OCI-LY7 (cell line): Measurements from ENCODE around the gene ZNF827. TPM values are rescaled to one million over a fixed set of nuclear protein-coding genes. Genes with fewer than 3 reads are reported as not detected.

Experiments used
- BruUV-seq: library from RNA; stranded (reverse); fragments of 400-500 nt; replicated peaks from 2 replicates; lab custom pipeline; 2021; lab: Mats Ljungman, UMichigan
- CTCF ChIA-PET: fragments of 300-600 bp; sonication (Branson Sonifier 250); formaldehyde crosslinking; loops from one replicate; lab custom pipeline; 2022; ENCODE audit warnings: antibody characterized with exemption; ENCODE audit not compliant: unreplicated experiment; lab: Charles Lee
- POLR2A ChIA-PET: fragments of 300-600 bp; sonication (Branson Sonifier 250); formaldehyde crosslinking; loops from one replicate; lab custom pipeline; 2022; ENCODE audit warnings: antibody characterized with exemption; lab: Charles Lee
- DNase-seq: peaks from one replicate; pipeline ENCODE4 v3.0.0-alpha.2; 2015; ENCODE audit warnings: low spot score
- H2AFZ ChIP-seq: fragments of 200-600 bp; sonication (generic), shearing (Covaris generic); 2 replicates; pipeline ENCODE4 v1.6.1; 2014; ENCODE audit warnings: mild to moderate bottlenecking, antibody characterized with exemption, low read length, moderate library complexity
- H3K27ac ChIP-seq: fragments of 200-600 bp; sonication (generic); 2 replicates; pipeline ENCODE4 v1.5.1; 2014; ENCODE audit warnings: mixed run types, low read depth, mild to moderate bottlenecking, moderate library complexity, low read length, inconsistent platforms; ENCODE audit not compliant: poor library complexity, severe bottlenecking
- H3K36me3 ChIP-seq: fragments of 200-600 bp; sonication (generic); 2 replicates; pipeline ENCODE4 v1.6.1; 2014; ENCODE audit warnings: mild to moderate bottlenecking, antibody characterized with exemption, low read length, moderate library complexity, mixed read lengths; ENCODE audit not compliant: insufficient read depth
- H3K4me1 ChIP-seq: fragments of 200-600 bp; sonication (generic); 2 replicates; pipeline ENCODE4 v1.5.1; 2014; ENCODE audit warnings: mild to moderate bottlenecking, low read length; ENCODE audit not compliant: insufficient read depth, poor library complexity, severe bottlenecking
- H3K4me2 ChIP-seq: fragments of 200-600 bp; sonication (generic); 2 replicates; pipeline ENCODE4 v1.6.1; 2014; ENCODE audit warnings: mild to moderate bottlenecking, low read length
- H3K4me3 ChIP-seq: fragments of 200-600 bp; sonication (generic); 2 replicates; pipeline ENCODE4 v1.5.1; 2014; ENCODE audit warnings: mild to moderate bottlenecking, low read depth, low read length; ENCODE audit not compliant: poor library complexity, severe bottlenecking
- H3K79me2 ChIP-seq: fragments of 200-600 bp; sonication (generic); 2 replicates; pipeline ENCODE4 v1.6.1; 2016; ENCODE audit warnings: low read depth, mild to moderate bottlenecking, low read length, moderate library complexity, mixed read lengths; ENCODE audit not compliant: insufficient read depth
- H3K9me2 ChIP-seq: fragments of 200-600 bp; sonication (generic); 2 replicates; pipeline ENCODE4 v1.6.1; 2016; ENCODE audit warnings: mild to moderate bottlenecking, low read length, mixed read lengths; ENCODE audit not compliant: insufficient read depth
- H3K9me3 ChIP-seq: fragments of 200-600 bp; sonication (generic); 2 replicates; pipeline ENCODE4 v1.6.1; 2014; ENCODE audit warnings: mild to moderate bottlenecking, mixed run types, low read length, mixed read lengths
- H4K20me1 ChIP-seq: fragments of 200-600 bp; sonication (generic); 2 replicates; pipeline ENCODE4 v1.6.1; 2014; ENCODE audit warnings: mild to moderate bottlenecking, antibody characterized with exemption, low read length, moderate library complexity, mixed read lengths; ENCODE audit not compliant: insufficient read depth
- EZH2phosphoT487 ChIP-seq: fragments of 200-600 bp; sonication (generic); IDR thresholded peaks from 2 replicates; pipeline ENCODE4 v1.6.1; 2018; ENCODE audit warnings: low read depth, borderline replicate concordance, mild to moderate bottlenecking, mixed run types, antibody characterized with exemption, low read length, moderate library complexity, mixed read lengths
- intact Hi-C: fragments of 100-400 bp; cut with micrococcal nuclease; formaldehyde crosslinking; loops from one replicate; pipeline ENCODE4 v1.10.0; 2022; ENCODE audit not compliant: unreplicated experiment
- total RNA-seq, 2 experiments: library from RNA; depleted of rRNA in 1 of 2; stranded (reverse); fragments of >200 nt in 1 of 2; shearing (Covaris generic) in 1 of 2; gene quantifications; 2 replicates each; pipeline ENCODE4 v1.2.3, GENCODE V29; 2014 to 2022
- TF ChIP-seq, protein P1 (sequence below): fragments of 200-600 bp; sonication (generic); conservative IDR thresholded peaks from 2 replicates; pipeline ENCODE4 v1.5.1; 2014; ENCODE audit warnings: mild to moderate bottlenecking, antibody characterized with exemption, low read length, moderate library complexity, mixed read lengths

ZNF827 gene
- total RNA-seq, 2 experiments from 2014 or later, result 15.1 to 42.9 TPM

DNA sequence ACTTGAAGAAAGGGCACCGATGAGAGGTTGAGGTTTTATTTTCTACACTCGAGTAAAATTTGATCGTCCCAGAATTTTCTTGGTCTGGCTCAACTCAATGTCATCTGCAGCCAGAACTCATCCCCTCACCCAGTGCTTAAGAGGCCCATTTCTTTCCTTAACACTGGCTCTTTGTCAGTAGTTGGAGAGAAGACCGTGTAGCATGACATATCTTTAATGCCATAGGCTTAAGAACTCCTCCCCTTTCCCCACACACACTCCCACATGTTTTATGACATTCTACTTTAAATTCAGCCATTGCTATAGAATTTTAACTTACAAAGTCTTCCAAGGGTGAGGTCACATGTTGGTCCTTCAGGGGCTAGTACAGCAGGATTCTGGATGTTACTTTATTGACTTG, 44.2 kb upstream of the ZNF827 start:
- no peak for TF ChIP-seq EZH2phosphoT487
- TF ChIP-seq, protein P1, sequence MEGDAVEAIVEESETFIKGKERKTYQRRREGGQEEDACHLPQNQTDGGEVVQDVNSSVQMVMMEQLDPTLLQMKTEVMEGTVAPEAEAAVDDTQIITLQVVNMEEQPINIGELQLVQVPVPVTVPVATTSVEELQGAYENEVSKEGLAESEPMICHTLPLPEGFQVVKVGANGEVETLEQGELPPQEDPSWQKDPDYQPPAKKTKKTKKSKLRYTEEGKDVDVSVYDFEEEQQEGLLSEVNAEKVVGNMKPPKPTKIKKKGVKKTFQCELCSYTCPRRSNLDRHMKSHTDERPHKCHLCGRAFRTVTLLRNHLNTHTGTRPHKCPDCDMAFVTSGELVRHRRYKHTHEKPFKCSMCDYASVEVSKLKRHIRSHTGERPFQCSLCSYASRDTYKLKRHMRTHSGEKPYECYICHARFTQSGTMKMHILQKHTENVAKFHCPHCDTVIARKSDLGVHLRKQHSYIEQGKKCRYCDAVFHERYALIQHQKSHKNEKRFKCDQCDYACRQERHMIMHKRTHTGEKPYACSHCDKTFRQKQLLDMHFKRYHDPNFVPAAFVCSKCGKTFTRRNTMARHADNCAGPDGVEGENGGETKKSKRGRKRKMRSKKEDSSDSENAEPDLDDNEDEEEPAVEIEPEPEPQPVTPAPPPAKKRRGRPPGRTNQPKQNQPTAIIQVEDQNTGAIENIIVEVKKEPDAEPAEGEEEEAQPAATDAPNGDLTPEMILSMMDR, result no peak
- no peak overlapping the region for H3K27ac ChIP-seq
- intact Hi-C loops, result no loop called here
- ChIA-PET POLR2A (interaction anchor here (1.3 to 1.4 kb wide), 2 partner anchors 12 to 65 kb away, joined by 3 read pairs; no protein-coding TSS in a partner anchor), CTCF (no interaction called here)
- DNase-seq, result no peak
- BruUV-seq, result no TSS peak
- no peak overlapping the region for H3K4me3 ChIP-seq
- peak overlapping the region; percentile 5; the same call in 1 of the 2 replicates for H2AFZ ChIP-seq
- no peaks in the 10 kb centered on the region for H3K36me3 ChIP-seq
- no peaks in the 10 kb centered on the region for H3K9me2 ChIP-seq
- no peaks in the 10 kb centered on the region for H3K4me1 ChIP-seq
- no peak overlapping the region for H3K4me2 ChIP-seq
- no peaks in the 10 kb centered on the region for H3K9me3 ChIP-seq
- no peaks in the 10 kb centered on the region for H3K79me2 ChIP-seq
- H4K20me1 ChIP-seq, result no peaks in the 10 kb centered on the region

DNA sequence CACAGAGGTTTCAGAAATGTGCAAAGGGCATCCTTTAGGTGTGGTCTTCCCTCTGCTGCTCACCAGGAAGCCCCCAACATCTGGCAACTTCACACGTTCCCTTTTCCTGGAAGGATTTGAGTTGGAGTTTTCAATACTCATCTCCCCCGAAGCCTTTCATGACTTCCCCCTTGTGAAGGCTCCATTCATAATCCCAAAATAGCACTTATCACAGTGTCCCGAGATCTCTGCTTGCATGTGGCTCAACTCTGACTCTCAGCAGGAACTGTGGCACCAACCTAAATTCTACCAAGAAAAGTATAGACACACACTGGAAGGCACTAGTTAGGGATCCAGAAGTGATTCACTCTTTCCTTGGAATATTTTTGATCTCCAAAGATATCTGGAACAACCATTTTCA, 40.5 kb upstream of the ZNF827 start:
- BruUV-seq, result no TSS peak
- Histone ChIP-seq H3K4me3 (no peak overlapping the region), H3K9me3 (no peaks in the 10 kb centered on the region), H3K4me1 (no peaks in the 10 kb centered on the region), H3K79me2 (no peaks in the 10 kb centered on the region), H2AFZ (no peak overlapping the region), H3K27ac (no peak overlapping the region), H3K9me2 (no peaks in the 10 kb centered on the region), H4K20me1 (no peaks in the 10 kb centered on the region), H3K4me2 (no peak overlapping the region), H3K36me3 (no peaks in the 10 kb centered on the region)
- no peak for DNase-seq
- ChIA-PET CTCF (no interaction called here), POLR2A (no interaction called here)
- no peak for TF ChIP-seq EZH2phosphoT487
- TF ChIP-seq, protein P1, result no peak
- intact Hi-C loops, result no loop called here

DNA sequence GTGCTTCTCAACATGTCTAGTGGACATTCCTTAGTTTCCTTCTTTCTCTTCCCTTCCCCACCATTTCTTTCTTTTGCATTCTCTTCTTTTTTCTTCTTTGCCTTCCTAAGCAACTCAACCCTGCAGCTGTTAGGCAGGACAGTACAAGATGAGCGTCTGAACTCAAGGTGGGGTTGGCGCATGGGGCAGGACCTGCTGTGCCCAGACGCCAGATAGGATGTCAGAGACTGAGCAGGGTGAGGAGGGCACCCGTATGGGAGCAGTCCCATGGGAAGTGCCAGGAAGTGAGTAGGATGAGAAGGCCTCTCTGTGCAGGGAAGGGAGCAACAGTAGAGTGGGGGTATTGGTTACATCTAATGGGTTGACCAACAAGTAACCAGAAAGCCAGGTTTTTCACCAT, 38.1 kb upstream of the ZNF827 start:
- Histone ChIP-seq H3K9me2 (no peaks in the 10 kb centered on the region), H4K20me1 (no peaks in the 10 kb centered on the region), H2AFZ (no peak overlapping the region), H3K9me3 (no peaks in the 10 kb centered on the region), H3K79me2 (no peaks in the 10 kb centered on the region), H3K36me3 (no peaks in the 10 kb centered on the region), H3K27ac (no peak overlapping the region), H3K4me3 (no peak overlapping the region), H3K4me2 (no peak overlapping the region), H3K4me1 (no peaks in the 10 kb centered on the region)
- no TSS peak for BruUV-seq
- ChIA-PET CTCF (interaction anchor here (0.7 kb wide), 1 partner anchor 15 kb away, joined by 3 read pairs; no protein-coding TSS in a partner anchor), POLR2A (no interaction called here)
- DNase-seq, result no peak
- intact Hi-C loops, result no loop called here
- TF ChIP-seq EZH2phosphoT487, result no peak
